ENCODE measurements around the gene CLCF1.

The CLCF1 gene

GRCh38 chr11:67408437-67409200 is 35.2 kb upstream of the CLCF1 start:
- in situ Hi-C loops (cut with MboI; ENCODE audit: low pct_unique_long_range_greater_than_20kb, low sequenced_read_pairs, unreplicated experiment): loop anchor here (10.0 kb wide), 1 partner anchor 56 kb away; the partner anchor contains the start of gene TMEM134
- DNase-seq (ENCODE audit: low spot score): no peak
- TF ChIP-seq CTCF (IDR thresholded peaks at IDR 0.05; ENCODE audit: extremely low read depth, insufficient read depth, missing control alignments): no peak

GRCh38 chr11:67407688-67408163 is 34.3 kb upstream of the CLCF1 start:
- DNase-seq (ENCODE audit: low spot score): no peak
- TF ChIP-seq CTCF (IDR thresholded peaks at IDR 0.05; ENCODE audit: extremely low read depth, insufficient read depth, missing control alignments): no peak
- in situ Hi-C loops (cut with MboI; ENCODE audit: low pct_unique_long_range_greater_than_20kb, low sequenced_read_pairs, unreplicated experiment): loop anchor here (10.0 kb wide), 1 partner anchor 57 kb away; the partner anchor contains the start of gene TMEM134

GRCh38 chr11:67406969-67407687 is 33.7 kb upstream of the CLCF1 start:
- in situ Hi-C loops (cut with MboI; ENCODE audit: low pct_unique_long_range_greater_than_20kb, low sequenced_read_pairs, unreplicated experiment): loop anchor here (10.0 kb wide), 1 partner anchor 58 kb away; the partner anchor contains the start of gene TMEM134
- TF ChIP-seq CTCF (IDR thresholded peaks at IDR 0.05; ENCODE audit: extremely low read depth, insufficient read depth, missing control alignments): no peak
- DNase-seq (ENCODE audit: low spot score): no peak

GRCh38 chr11:67406420-67406968 is 33.1 kb upstream of the CLCF1 start:
- DNase-seq (ENCODE audit: low spot score): no peak
- in situ Hi-C loops (cut with MboI; ENCODE audit: low pct_unique_long_range_greater_than_20kb, low sequenced_read_pairs, unreplicated experiment): loop anchor here (10.0 kb wide), 1 partner anchor 58 kb away; the partner anchor contains the start of gene TMEM134
- no peak for TF ChIP-seq CTCF (IDR thresholded peaks at IDR 0.05; ENCODE audit: extremely low read depth, insufficient read depth, missing control alignments)

GRCh38 chr11:67405688-67406339 is 32.4 kb upstream of the CLCF1 start:
- no peak for TF ChIP-seq CTCF (IDR thresholded peaks at IDR 0.05; ENCODE audit: extremely low read depth, insufficient read depth, missing control alignments)
- DNase-seq (ENCODE audit: low spot score): no peak
- in situ Hi-C loops (cut with MboI; ENCODE audit: low pct_unique_long_range_greater_than_20kb, low sequenced_read_pairs, unreplicated experiment): loop anchor here (10.0 kb wide), 1 partner anchor 59 kb away; the partner anchor contains the start of gene TMEM134

- in situ Hi-C loops (cut with MboI; ENCODE audit: low pct_unique_long_range_greater_than_20kb, low sequenced_read_pairs, unreplicated experiment): loop anchor here (10.0 kb wide), 1 partner anchor 60 kb away; the partner anchor contains the start of gene TMEM134
- DNase-seq (ENCODE audit: low spot score): no peak
Measured at GRCh38 chr11:67405196-67405567, 31.8 kb upstream of the CLCF1 start.

More at GRCh38 chr11:67405196-67405567, 31.8 kb upstream of the CLCF1 start:
- TF ChIP-seq CTCF (IDR thresholded peaks at IDR 0.05; ENCODE audit: extremely low read depth, insufficient read depth, missing control alignments): no peak

Data from GM13977 (cell line).